G401.6 (cell line): Measurements from ENCODE around the gene RFNG.

Experiments
- FAIRE-seq: peaks from 2 replicates; lab custom pipeline; 2012; peaks lifted over from hg19 to GRCh38; lab: Jason Lieb, UNC

RFNG gene

DNA sequence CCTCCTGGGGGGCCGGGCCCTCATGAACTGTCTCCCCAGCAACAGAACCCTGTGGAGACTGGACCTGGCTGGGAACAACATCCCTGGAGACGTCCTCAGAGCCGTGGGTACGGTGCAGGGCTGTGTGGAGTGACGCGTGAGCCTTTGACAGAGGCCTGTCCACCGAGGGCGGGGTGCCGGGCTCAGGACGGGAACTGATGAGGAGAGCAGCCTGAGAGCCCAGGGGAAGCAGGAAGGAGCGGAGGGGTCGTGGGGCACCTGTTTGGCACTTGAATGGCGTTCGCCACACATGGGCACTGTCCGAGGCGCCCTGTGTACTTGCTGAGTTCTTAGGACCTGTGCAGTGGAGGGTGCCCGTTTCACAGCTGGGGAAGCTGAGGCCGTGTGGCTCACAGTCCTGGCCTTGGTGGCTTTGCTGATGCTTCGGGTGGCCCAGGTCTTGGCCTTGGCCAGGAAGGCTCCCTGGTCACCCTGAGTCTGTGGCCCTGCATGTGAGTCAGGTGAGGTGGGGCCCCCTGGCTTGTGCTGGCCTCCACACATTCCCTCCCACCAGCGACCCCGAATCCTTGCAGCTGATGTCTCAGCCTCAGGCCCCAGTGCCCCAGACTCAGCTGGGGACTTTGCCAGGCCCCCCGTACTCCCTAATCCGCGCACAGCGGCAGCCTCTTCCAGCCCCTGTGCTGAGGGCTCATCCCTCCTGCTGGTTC lies 26.1 kb downstream of the RFNG start:
- no peak for FAIRE-seq

DNA sequence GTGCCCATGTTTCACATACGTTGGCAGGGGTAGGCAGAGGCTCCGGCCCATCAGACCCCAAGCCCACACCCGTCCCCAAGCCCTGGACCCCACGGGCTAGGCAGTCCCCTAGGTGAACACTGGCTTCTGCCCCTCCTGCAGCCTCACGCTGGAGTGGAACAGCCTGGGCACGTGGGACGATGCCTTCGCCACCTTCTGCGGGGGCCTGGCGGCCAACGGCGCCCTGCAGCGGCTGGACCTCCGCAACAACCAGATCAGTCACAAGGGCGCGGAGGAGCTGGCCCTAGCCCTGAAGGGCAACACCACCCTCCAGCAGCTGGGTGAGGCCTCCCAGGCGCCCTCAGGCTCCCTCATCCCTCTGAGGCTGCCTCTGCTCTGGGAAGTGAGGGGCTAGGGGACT lies 26.8 kb downstream of the RFNG start:
- no peak for FAIRE-seq

DNA sequence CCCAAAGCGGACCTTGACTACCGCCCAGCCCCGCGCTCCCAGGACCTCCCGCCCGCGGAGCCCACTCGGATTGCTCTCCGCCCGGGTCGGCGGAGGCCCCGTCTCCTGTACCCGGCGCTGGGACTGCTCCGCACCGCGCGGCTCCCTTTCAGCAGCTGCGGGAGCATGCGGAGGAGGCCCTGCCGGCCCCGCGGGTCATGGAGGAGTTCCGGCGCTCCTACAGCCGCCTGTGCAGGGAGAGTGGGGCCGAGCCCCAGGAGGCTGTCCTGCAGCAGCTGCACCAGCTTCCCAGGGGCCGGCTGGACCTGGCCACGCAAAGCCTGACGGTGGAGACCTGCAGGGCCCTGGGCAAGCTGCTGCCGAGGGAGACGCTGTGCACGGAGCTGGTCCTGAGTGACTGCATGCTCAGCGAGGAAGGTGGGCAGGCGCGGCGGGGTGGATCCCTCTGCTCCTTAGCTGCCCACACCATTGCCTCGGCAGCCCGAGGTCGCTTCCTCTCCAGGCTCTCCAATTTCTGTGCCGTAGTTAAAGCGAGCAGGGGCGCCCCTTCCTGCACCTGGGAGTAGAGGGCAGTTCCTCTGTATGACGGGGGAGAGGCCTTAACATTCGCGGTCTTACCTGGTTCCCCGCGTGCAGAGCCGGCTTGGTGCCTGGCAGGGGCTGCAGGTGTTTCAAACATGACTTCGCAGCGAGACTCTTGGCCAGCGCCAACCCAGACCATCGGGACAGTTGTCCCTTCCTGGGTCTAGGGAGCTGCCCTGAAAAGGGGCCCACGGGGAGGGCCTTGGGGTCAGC lies 28.0 kb downstream of the RFNG start:
- FAIRE-seq: no peak

DNA sequence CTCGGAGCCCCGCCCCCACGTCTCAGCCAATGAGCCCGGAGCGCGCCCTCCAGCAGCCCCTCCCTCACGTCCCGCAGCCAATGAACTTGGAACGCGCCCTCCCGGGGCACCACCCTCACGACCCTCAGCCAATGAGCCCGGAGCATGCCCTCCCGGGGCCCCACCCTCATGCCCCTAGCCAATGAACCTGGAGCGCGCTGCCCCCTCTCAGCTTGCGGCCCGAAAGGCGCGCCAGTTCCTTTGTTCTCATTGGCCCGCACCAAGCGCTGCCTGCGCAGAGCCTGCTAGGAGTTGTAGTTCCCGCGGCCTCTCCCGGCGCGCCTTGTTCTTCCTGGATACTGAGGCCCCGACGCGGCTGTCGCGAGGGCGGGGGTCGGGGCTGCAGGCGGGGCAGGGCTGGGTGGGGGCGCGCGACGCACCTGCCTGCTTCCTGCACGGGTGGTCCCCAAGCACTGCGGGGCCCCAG lies 28.6 kb downstream of the RFNG start, which contains the start of gene LRRC45:
TSS of gene LRRC45 (plus strand) at position 325 of the 466 bp plus-strand sequence. CDS start 339 bp downstream, outside the sequence.
- FAIRE-seq: peak; percentile 99

DNA sequence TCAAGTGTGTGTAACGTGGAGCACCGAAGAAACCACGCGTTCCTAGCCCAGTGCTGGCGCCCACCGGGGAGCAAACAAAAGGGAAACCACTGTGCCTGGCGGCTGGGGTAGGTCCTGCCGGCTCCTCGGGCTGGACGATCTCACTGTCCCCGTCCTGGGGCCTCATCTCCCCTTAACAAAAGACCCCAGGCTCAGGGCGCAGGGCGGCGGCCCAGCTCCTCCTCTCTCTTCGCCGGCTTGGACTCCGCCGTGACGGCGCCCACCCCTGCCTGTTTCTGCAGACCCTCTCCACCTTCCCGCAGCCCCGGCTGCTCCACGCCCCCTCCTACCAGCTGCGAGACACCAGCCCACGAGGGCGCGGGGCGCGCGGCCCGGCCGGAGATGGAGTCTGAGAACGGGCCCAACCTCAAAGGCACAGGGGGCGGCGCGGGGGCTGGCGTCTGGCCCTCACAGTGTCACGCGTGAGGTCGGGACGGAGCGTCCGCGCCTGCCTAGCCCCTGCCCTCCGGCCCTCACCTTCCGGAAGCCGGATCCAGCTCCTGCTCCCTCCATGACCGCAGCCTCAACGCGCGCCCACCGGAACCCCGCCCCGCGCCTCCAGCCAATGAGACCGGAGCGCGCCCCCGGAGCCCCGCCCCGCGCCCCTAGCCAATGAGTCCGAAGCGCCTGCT lies 29.2 kb downstream of the RFNG start, which contains the start of gene CENPX:
TSS of gene CENPX (minus strand) at position 569 of the 671 bp plus-strand sequence. CDS start at position 552, 17 bp downstream.
- FAIRE-seq: no peak

DNA sequence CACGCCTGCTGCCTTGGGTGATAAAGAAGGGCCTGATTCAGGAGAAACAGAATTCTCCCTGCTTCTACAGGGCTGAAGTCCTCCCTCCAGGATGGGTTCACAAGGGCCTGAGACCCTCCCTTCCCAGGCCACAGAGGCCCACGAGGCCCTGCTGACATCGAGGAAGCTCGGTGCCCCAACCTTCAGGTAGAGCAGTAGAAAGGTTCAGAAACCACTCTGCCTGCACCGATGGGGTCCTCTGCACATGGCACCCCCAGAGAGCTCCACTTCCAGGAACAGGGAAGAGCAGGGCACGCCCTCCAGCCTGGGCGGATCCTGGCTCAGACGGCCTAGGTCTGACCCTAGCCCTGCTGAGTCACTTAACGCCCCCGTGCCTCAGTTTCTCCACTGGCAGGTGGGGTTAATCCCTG lies 29.7 kb downstream of the RFNG start:
- no peak for FAIRE-seq

DNA sequence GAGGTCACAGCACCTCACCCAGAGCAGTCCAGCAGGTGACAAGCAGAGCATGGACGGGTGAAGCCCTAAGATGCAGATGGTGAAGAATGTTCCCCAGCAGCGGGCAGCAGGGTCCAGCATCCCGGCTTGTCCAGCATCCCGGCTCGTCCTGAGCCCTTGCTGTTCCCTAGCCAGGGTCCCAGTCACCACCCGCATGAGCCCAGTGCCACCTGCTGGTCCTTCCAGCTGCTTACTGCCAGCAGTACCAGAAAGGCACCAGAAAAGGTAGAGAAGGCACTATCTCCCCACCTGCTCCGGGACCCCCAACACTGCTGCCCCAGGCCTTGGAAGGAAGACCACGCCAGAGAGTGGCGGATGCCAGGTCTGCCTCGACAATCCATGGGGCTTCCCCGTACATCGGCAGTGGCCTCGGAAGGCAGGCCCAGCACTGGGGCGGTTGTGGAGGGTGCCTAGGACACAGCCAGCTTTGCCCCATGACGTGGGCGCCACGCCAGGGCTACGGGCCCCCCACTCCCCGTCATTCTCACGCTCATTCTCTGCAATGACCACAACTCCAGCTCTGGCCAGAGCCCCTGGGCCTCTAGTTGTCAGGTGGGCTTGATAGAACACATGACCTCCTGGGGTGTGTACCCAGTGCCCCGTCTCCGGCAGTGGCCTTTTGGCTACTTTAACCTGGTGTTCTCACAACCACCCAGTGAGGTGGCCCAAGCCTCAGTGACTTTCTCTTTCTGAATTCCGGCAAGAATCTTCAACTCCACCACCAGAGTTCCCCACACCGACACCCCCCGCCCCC lies 30.3 kb downstream of the RFNG start:
- no peak for FAIRE-seq

DNA sequence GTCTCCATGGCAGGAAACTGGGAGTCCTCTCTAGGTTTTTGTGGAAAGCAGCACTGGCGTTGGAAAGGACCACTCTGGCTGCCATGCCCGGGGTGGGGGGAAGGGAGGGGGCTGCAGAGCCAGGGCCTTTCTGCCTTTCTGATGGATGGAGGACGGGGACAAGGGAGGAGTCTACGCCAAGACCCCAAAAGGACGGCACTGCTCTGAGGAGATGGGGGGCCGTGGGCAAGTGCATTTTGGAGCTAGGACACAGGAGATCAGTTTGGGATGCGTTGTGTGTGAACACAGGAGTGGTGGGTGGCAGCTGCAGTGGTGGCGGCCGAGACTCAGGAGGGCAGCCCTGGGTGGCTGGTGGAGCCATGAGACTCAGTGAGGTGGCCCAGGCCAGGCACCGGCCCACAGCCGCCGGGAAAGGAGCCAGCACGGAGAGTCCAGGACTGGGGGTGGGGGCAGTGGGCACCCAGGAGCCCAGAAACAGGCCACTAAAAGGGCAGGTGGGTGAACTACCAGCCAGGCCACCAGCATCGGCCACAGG lies 31.0 kb downstream of the RFNG start:
- FAIRE-seq: no peak

DNA sequence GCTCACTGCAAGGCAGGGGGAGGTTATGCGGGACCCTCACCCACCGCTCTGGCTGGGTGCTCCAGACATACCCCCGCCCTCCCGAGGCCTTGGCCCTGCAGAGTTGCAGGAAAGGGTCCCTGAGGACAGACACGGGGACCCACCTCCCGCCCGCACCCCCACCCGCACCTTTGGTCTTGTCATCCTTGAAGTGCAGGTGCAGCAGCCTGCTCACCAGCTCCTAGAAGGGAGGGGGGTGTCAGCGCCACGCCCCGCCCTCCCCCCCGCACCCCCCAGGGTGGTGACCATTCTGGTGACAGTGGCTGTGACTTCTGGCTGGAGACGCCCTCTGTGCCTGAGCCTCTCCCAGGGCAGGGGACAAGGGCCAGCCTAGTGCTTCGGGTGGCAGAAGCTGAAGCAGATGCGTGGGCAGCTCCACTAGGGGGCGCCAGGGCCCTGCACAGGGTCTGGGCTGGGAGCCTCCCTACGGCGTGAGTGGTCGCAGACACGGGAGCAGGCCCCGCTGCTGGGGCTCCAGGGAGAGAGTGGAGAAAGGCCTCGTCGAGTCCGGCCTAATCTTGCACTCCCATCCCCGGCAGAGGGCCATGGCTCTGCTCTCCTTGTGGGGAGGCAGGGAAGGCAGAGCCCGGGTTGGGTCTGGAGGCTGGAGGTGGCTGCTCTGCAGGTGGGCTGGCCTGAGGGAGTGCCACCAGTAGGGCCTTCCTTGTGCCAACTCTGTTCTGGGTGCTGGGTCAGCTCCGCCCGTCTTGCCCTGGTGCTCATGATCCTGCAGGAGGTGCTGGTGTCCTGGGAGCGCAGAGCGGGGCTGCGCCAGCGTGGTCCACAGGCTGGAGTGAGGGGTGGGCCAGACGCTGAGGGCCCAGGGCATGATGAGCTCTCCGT lies 31.7 kb downstream of the RFNG start:
- FAIRE-seq: no peak

DNA sequence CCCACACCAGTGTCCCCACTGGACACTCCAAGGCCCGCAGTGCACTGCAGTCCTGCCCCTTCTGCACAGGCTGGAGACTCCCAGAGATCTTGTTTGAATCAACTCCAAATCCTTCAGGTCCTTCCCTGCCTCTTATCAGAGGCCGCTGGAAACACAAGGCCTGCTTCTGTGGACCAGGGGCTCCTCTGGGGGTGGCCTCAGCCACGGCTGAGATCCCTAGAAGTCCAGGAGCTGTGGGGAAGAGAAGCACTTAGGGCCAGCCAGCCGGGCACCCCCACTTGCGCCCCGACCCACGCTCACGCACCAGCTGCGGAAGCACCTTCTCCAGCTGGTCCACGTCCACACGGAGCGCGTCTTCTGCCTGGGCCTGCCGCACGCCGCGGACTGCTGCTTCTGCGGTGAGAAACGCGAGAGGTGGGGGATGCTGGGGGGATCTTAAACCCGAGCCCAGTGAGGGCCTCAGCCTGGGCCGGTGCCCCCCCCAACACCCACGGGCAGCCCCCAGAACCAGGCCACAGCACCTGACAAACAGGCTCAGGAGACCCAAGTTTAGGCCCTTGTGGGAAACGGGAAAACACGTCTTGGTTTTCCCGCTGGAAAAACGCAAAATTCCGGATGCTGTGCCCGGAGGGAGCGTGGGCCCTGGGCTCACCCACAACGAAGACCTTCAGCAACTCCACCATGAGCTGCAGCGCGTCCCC lies 32.5 kb downstream of the RFNG start:
- no peak for FAIRE-seq

DNA sequence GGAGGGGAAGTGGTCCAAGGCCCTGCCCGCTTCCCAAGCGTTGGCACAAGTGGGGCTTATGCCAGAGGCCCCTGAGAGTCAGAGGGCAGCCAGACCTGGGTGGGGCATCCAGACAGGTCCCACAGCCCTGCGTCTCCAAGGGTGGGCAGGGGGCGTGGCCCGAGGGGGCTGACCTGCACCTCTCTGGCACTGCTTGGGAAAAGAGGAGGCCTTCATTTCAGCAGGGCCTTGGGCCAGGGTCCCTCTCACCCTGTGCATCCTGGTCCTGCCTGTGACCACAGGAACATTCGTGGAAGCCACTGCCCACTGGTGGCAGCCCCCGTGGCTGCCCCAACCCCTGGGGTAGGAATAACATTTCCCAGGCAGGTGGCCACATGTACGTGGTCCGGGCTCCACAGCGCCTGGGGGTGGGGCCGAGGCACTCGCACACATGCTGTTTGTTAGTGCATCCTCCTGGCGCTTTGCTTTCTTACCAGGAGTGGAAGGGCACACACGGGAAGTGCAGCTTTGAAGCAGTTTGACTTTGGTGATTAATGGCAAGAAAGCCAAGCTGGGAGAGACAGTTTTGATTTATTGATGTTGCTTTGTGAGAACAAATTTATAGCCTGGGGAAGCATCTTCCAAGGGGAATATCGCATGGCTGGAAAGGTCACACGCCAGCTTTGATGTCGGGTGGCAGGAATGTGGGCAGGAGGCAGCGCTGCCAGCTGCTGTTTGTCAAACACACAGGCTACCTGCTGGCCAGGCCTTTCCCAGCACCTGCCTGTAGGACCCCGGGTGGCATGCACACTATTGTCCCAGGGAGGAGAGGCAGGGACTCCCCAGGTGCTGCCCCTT lies 33.2 kb downstream of the RFNG start:
- FAIRE-seq: no peak

DNA sequence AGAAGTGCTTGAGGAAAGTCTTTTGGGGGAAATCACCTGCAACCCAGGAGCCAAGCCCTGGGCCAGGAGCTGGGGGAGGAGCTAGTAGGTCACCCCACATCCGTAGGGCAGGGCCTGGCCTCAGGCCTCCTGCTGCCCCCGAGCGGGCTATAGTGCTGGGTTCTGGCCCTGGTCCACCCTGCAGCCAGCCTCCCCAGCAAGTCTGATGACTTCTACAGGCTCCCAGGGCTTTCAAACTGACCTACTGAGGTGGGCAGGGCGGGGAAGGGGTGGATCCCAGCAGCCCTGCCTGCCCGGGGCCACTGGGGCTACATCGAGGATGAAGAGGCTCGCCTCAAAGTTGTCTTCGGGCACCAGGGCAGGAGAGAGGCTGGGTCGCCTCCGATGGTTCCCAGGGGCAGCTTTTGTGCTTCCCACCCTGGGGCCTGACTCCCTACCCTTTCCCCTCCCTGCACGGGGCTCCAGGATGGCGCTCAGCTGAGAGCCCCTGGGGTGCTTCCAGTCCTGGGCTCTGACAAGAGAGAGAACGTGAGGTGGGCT lies 33.9 kb downstream of the RFNG start:
- no peak for FAIRE-seq

DNA sequence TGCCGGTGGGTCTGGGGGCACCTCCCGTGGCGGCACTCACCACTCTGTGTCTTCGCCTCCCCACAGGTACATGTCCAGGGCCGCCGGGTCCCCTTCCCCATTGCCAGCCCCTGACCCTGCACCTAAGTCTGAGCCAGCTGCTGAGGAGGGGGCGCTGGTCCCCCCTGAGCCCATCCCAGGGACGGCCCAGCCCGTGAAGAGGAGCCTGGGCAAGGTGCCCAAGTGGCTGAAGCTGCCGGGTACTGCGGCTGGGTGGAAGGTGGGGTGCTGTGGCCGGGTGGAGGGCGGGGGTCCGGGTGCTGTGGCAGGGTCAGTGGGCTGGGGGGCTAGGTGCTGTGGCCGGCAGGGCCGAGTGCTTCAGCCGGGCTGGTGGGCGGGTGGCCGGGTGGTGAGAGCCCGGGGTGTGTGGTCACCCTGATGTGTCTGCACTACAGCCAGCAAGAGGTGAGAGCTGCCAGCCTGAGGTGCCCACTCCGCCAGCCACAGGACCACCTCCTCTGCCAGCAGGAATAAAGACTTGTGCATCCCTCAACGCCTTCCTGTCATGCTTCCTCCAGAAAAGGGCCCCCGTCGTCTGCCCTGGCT lies 34.6 kb downstream of the RFNG start:
- FAIRE-seq: no peak

DNA sequence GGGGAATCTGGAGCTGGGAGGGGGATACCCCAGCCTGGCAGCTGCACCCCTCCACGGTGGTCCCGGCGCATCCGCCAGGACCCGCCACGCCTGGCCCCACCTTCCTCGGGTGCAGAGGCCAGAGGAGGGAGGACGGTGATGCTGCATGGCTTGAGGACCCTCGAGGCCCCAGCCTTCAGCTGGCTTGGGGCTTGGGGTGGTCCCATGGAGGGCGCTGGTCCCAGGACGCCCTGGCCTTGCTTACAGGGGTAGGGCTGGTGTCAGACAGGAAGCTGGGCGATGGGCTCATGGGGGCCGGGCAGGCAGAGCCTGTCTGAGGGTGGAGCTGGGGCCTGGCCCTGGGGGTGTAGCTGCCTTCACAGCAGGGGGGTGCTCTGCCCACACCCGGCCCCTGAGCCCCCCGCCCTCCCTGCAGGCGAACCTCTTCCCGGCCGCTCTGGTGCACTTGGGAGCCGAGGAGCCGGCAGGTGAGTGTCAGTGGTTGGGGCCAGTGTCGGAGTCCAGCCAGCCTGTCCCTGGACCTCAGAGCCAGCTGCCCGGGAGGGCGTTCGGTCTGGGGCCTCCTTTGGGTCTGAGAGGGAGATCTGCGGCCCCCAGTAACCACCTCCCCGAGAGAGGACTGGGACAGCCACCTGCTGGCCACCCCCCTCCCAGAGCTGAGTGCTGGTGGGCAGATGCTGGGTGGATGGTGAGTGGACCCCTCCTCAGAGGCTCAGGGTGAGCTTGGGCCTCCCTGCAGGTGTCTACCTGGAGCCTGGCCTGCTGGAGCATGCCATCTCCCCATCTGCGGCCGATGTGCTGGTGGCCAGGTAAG lies 35.3 kb downstream of the RFNG start:
- no peak for FAIRE-seq

DNA sequence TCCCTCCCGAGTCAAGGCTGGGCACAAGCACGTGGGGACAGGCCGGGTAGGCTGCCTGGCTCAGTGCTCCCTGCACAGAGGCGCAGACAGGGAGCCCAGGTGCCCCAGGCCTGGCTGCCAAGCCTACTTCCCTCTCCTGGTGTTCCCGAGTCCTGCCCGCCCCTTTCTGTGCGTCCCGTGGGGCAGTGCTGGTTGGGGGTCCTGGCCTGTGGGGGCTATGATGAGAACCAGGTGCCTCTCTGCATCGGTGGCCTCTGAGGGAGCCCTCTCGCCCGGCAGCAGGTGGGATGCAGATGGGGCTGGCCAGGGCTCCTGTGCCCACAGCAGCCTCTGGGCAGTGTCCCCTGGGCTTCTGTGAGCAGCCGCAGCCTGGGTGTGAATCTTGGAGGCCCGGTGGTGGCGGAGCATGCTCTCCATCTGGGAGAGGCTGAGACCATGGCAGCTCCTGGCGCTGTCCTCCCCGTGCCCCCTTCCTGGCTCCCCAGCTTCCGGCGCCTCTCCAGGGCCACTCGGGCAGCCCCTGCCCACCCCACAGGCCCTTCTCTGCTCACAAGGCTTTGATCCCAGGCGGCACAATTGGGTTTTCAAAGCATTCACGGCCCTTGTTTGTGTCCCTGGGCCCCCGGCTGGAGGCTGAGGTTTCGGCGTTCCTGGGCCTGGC lies 36.2 kb downstream of the RFNG start:
- no peak for FAIRE-seq

DNA sequence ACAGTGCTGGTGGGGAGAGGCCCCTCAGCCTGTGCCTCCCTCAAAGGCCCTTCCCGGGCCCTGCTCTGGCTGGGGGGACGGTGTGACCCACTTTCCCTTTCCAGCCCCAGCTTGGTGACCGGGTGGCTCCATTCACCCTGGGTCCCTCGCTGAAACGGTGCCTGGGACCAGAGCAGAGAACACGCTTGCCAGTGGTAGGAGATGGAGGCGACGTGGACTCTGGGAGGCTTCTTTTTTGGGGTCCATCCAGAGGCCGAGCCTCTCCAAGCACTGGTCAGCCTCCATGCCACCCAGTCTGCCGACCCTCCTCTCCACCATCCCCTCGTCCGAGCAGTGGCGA lies 36.7 kb downstream of the RFNG start:
- FAIRE-seq: no peak

DNA sequence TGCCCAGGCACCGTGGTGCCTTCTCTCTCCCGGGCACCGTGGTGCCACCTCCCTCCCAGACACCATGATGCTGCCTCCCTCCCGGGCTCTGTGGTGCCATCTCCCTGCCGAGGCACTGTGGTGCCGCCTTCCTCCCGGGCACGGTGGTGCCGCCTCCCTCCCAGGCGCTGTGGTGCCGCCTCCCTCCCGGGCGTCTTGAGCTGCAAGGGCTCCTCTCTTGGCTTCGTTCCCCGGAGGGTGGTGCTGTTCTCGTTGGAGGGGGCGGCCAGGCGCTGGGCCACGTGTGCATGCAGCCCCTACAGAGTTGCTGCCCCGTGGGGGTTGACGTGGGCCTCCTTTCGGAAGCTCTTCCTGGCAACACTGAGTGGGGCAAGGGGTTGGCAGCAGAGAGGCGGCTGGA lies 37.2 kb downstream of the RFNG start:
- FAIRE-seq: no peak
